HG02870 (cell line): Measurements from ENCODE around the gene LHFPL2.

ENCODE experiments used
- ATAC-seq: cut with Tn5 transposase; IDR thresholded peaks from one replicate; pipeline ENCODE4 v1.9.1; 2021; ENCODE audit warnings: mild to moderate bottlenecking, moderate library complexity; ENCODE audit not compliant: unreplicated experiment

LHFPL2 gene

GRCh38 chr5:78570646-78571045, 77.9 kb downstream of the LHFPL2 start:
- no peak for ATAC-seq

- ATAC-seq: no peak
Observed at GRCh38 chr5:78569441-78569840, 79.1 kb downstream of the LHFPL2 start.

GRCh38 chr5:78568676-78569075, 79.9 kb downstream of the LHFPL2 start:
- no peak for ATAC-seq

- ATAC-seq: no peak
Observed at GRCh38 chr5:78568212-78568611, 80.4 kb downstream of the LHFPL2 start.

GRCh38 chr5:78567617-78568016, 81.0 kb downstream of the LHFPL2 start:
- ATAC-seq: no peak

- no peak for ATAC-seq
Observed at GRCh38 chr5:78566747-78567425, 81.7 kb downstream of the LHFPL2 start.

- no peak for ATAC-seq
Observed at GRCh38 chr5:78565395-78565794, 83.2 kb downstream of the LHFPL2 start.

GRCh38 chr5:78563621-78564020, 85.0 kb downstream of the LHFPL2 start:
- no peak for ATAC-seq

GRCh38 chr5:78562714-78563330, 85.8 kb downstream of the LHFPL2 start:
- no peak for ATAC-seq

GRCh38 chr5:78562001-78562400, 86.6 kb downstream of the LHFPL2 start:
- no peak for ATAC-seq

GRCh38 chr5:78561261-78561660, 87.3 kb downstream of the LHFPL2 start:
- no peak for ATAC-seq

GRCh38 chr5:78560000-78560855, 88.3 kb downstream of the LHFPL2 start:
- no peak for ATAC-seq

- no peak for ATAC-seq
Observed at GRCh38 chr5:78557601-78558000, 91.0 kb downstream of the LHFPL2 start.

- no peak for ATAC-seq
Observed at GRCh38 chr5:78555870-78556269, 92.7 kb downstream of the LHFPL2 start.

- no peak for ATAC-seq
Observed at GRCh38 chr5:78554670-78555069, 93.9 kb downstream of the LHFPL2 start.

- ATAC-seq: no peak
Observed at GRCh38 chr5:78553580-78554353, 94.8 kb downstream of the LHFPL2 start.

GRCh38 chr5:78552729-78553342, 95.7 kb downstream of the LHFPL2 start:
- ATAC-seq: no peak

- no peak for ATAC-seq
Observed at GRCh38 chr5:78550891-78551290, 97.7 kb downstream of the LHFPL2 start.

GRCh38 chr5:78549043-78549442, 99.5 kb downstream of the LHFPL2 start:
- ATAC-seq: no peak

GRCh38 chr5:78547731-78548615, 100.6 kb downstream of the LHFPL2 start:
- no peak for ATAC-seq
